GM23338 (cell line): Measurements from ENCODE around the gene TLR9. TPM values are rescaled to one million over a fixed set of nuclear protein-coding genes. Genes with fewer than 3 reads are reported as not detected.

ENCODE experiments used
- ATAC-seq: fragments of 200-7000 bp; cut with Tn5 transposase; 3 replicates; pipeline ENCODE4 v1.9.1; 2020
- DNase-seq: peaks from one replicate; pipeline ENCODE4 v3.0.0-alpha.2; 2015; ENCODE audit warnings: low spot score
- H2AFZ ChIP-seq: fragments of 200-600 bp; sonication (generic); 2 replicates; pipeline ENCODE4 v1.8.0; 2016; ENCODE audit warnings: antibody characterized with exemption, mild to moderate bottlenecking, moderate library complexity
- H3F3A ChIP-seq: fragments of 200-600 bp; sonication (generic); replicated peaks from 2 replicates; pipeline ENCODE4 v1.8.0; 2017; ENCODE audit warnings: antibody characterized with exemption, mixed run types, low read depth
- H3K27ac ChIP-seq: fragments of 200-600 bp; sonication (generic); 2 replicates; pipeline ENCODE4 v1.6.1; 2016; ENCODE audit warnings: low read depth
- H3K27me3 ChIP-seq: fragments of 200-600 bp; sonication (generic); 2 replicates; pipeline ENCODE4 v1.8.0; 2016; ENCODE audit warnings: mild to moderate bottlenecking, mixed run types, moderate library complexity; ENCODE audit not compliant: insufficient read depth
- H3K36me3 ChIP-seq: fragments of 200-600 bp; sonication (generic); 2 replicates; pipeline ENCODE4 v1.8.0; 2016; ENCODE audit warnings: mild to moderate bottlenecking; ENCODE audit not compliant: insufficient read depth
- H3K4me1 ChIP-seq: fragments of 200-600 bp; sonication (generic); 2 replicates; pipeline ENCODE4 v1.8.0; 2016; ENCODE audit warnings: mild to moderate bottlenecking, moderate library complexity; ENCODE audit not compliant: insufficient read depth
- H3K4me2 ChIP-seq: fragments of 200-600 bp; sonication (generic); 2 replicates; pipeline ENCODE4 v1.7.1; 2017; ENCODE audit warnings: mixed run types
- H3K4me3 ChIP-seq: fragments of 200-600 bp; sonication (generic); 2 replicates; pipeline ENCODE4 v1.6.1; 2016; ENCODE audit warnings: mixed run types
- H3K79me2 ChIP-seq: fragments of 200-600 bp; sonication (generic); replicated peaks from 2 replicates; pipeline ENCODE4 v1.8.0; 2017; ENCODE audit warnings: mild to moderate bottlenecking; ENCODE audit not compliant: insufficient read depth
- H3K9me2 ChIP-seq: fragments of 200-600 bp; sonication (generic); 2 replicates; pipeline ENCODE4 v1.8.0; 2017; ENCODE audit not compliant: insufficient read depth
- H4K20me1 ChIP-seq: fragments of 200-600 bp; sonication (generic); replicated peaks from 2 replicates; pipeline ENCODE4 v1.8.0; 2017; ENCODE audit warnings: mild to moderate bottlenecking; ENCODE audit not compliant: insufficient read depth
- H3K27ac Mint-ChIP-seq: 2 replicates; pipeline ENCODE4 v1.8.0; 2020; ENCODE audit warnings: inconsistent platforms, mild to moderate bottlenecking, moderate library complexity, mixed read lengths
- H3K27me3 Mint-ChIP-seq: 3 replicates; pipeline ENCODE4 v1.8.0; 2022; ENCODE audit warnings: low read depth, mild to moderate bottlenecking, moderate library complexity, mixed read lengths, inconsistent platforms; ENCODE audit not compliant: insufficient read depth, poor library complexity
- H3K36me3 Mint-ChIP-seq: 3 replicates; pipeline ENCODE4 v1.8.0; 2021; ENCODE audit warnings: low read depth, mild to moderate bottlenecking, inconsistent platforms, moderate library complexity, mixed read lengths
- H3K4me1 Mint-ChIP-seq: 3 replicates; pipeline ENCODE4 v1.8.0; 2020; ENCODE audit warnings: mild to moderate bottlenecking, inconsistent platforms, mixed read lengths
- H3K4me3 Mint-ChIP-seq: 3 replicates; pipeline ENCODE4 v1.8.0; 2021; ENCODE audit warnings: moderate library complexity, mild to moderate bottlenecking, inconsistent platforms, mixed read lengths
- H3K9me3 Mint-ChIP-seq: 3 replicates; pipeline ENCODE4 v1.8.0; 2020; ENCODE audit warnings: moderate library complexity, mild to moderate bottlenecking, inconsistent platforms, mixed read lengths
- CREB1 ChIP-seq: fragments of 250-450 bp; sonication (Bioruptor Pico); IDR thresholded peaks from 2 replicates; pipeline ENCODE4 v1.5.0; 2020; ENCODE audit warnings: low read depth, mild to moderate bottlenecking, moderate library complexity
- EZH2 ChIP-seq: fragments of 200-600 bp; sonication (generic); IDR thresholded peaks from one replicate; pipeline ENCODE4 v1.8.0; 2017; ENCODE audit warnings: antibody characterized with exemption, mild to moderate bottlenecking, low read depth; ENCODE audit not compliant: unreplicated experiment
- EZH2phosphoT487 ChIP-seq: fragments of 200-600 bp; sonication (generic); IDR thresholded peaks from one replicate; pipeline ENCODE4 v1.8.1; 2018; ENCODE audit warnings: antibody characterized with exemption; ENCODE audit not compliant: unreplicated experiment
- JUNB ChIP-seq: IDR thresholded peaks from one replicate; pipeline ENCODE4 v1.6.1; 2016; ENCODE audit warnings: antibody characterized with exemption; ENCODE audit not compliant: unreplicated experiment
- NANOG ChIP-seq: IDR thresholded peaks from 2 replicates; pipeline ENCODE4 v1.6.1; 2016; ENCODE audit warnings: antibody characterized with exemption, borderline replicate concordance
- POLR2AphosphoS5 ChIP-seq: IDR thresholded peaks from 2 replicates; pipeline ENCODE4 v1.6.1; 2016; ENCODE audit warnings: antibody characterized with exemption, low read depth
- STAT1 ChIP-seq: IDR thresholded peaks from one replicate; pipeline ENCODE4 v1.6.1; 2016; ENCODE audit warnings: antibody characterized with exemption; ENCODE audit not compliant: unreplicated experiment
- ZNF114 ChIP-seq: fragments of 250-450 bp; sonication (Bioruptor Pico); IDR thresholded peaks from 2 replicates; pipeline ENCODE4 v1.5.0; 2020; ENCODE audit warnings: mild to moderate bottlenecking, moderate library complexity
- ZNF331 ChIP-seq: fragments of 250-450 bp; sonication (Bioruptor Pico); IDR thresholded peaks from 2 replicates; pipeline ENCODE4 v1.5.0; 2020; ENCODE audit warnings: low read depth, mild to moderate bottlenecking, moderate library complexity
- polyA plus RNA-seq: library from polyadenylated mRNA; unstranded; fragments of >200 nt; fragmentation: Nextera tagmentation; extraction: Ambion mirVana; gene quantifications from 2 replicates; pipeline ENCODE4 v1.2.1, GENCODE V29; 2016
- total RNA-seq: library from RNA; depleted of rRNA; stranded (reverse); fragments of >200 nt; shearing (Covaris generic); gene quantifications from 2 replicates; pipeline ENCODE4 v1.2.3, GENCODE V29; 2014
- TF ChIP-seq, protein P1 (sequence below): fragments of 250-450 bp; sonication (Bioruptor Pico); IDR thresholded peaks from 2 replicates; pipeline ENCODE4 v1.5.0; 2020; ENCODE audit warnings: mild to moderate bottlenecking, moderate library complexity
- TF ChIP-seq, protein P2 (sequence below): IDR thresholded peaks from 2 replicates; pipeline ENCODE4 v1.6.1; 2016; ENCODE audit warnings: antibody characterized with exemption
- TF ChIP-seq, protein P3 (sequence below), 2 experiments: fragments of 200-600 bp in 1 of 2; sonication (generic) in 1 of 2; conservative IDR thresholded peaks; 2 replicates each; pipeline versions ENCODE4 v1.5.1 to v1.6.1; 2016 to 2017; ENCODE audit warnings: antibody characterized with exemption in 2 of 2, low read depth in 2 of 2, mild to moderate bottlenecking in 2 of 2, moderate library complexity in 1 of 2
- TF ChIP-seq, protein P4 (sequence below): IDR thresholded peaks from one replicate; pipeline ENCODE4 v1.6.1; 2018; ENCODE audit warnings: antibody characterized with exemption; ENCODE audit not compliant: unreplicated experiment

Gene TLR9
- total and polyA plus RNA-seq, 2 experiments from 2014 or later: not detected

DNA sequence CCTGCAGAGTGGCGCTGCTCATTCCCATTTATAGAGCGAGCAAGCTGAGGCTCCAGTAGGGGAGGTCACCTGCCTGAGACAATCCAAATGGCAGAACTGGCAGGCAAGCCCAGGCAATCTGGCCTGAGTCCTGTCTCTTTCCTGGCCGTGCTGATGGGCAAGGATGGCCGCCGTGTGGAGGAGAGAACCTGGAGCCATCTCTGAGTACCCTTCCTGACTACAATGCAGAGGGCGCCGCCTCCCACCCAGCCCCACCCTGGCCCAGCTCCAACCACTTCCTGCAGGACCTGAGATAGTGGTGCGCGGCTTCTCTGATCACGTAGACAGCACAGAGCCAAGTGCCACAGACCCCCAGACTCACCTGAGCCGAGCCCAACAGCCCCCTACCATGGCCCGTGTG, 7.0 kb downstream of the TLR9 start:
- Mint-ChIP-seq H3K4me3 (no peak overlapping the region), H3K27me3 (peaks cover 11% of the 10 kb centered on the region), H3K27ac (no peak overlapping the region), H3K9me3 (no peaks in the 10 kb centered on the region), H3K36me3 (peaks cover 22% of the 10 kb centered on the region), H3K4me1 (peaks cover 8% of the 10 kb centered on the region; the same call in 2 of the 3 replicates)
- Histone ChIP-seq H3K27ac (no peak overlapping the region), H3K4me3 (no peak overlapping the region), H3F3A (no peaks in the 10 kb centered on the region), H3K27me3 (no peaks in the 10 kb centered on the region), H4K20me1 (peaks cover 2% of the 10 kb centered on the region; the same call in 1 of the 2 replicates), H3K79me2 (no peaks in the 10 kb centered on the region), H3K36me3 (peaks cover 10% of the 10 kb centered on the region), H2AFZ (no peak overlapping the region), H3K4me1 (peaks cover 3% of the 10 kb centered on the region), H3K4me2 (no peak overlapping the region), H3K9me2 (no peaks in the 10 kb centered on the region)
- TF ChIP-seq JUNB (no peak), CREB1 (CRISPR knock-in tag) (no peak), ZNF114 (CRISPR knock-in tag) (no peak), EZH2 (no peak), ZNF331 (CRISPR knock-in tag) (no peak), EZH2phosphoT487 (no peak), STAT1 (no peak), NANOG (no peak), POLR2AphosphoS5 (no peak)
- TF ChIP-seq, protein P1, sequence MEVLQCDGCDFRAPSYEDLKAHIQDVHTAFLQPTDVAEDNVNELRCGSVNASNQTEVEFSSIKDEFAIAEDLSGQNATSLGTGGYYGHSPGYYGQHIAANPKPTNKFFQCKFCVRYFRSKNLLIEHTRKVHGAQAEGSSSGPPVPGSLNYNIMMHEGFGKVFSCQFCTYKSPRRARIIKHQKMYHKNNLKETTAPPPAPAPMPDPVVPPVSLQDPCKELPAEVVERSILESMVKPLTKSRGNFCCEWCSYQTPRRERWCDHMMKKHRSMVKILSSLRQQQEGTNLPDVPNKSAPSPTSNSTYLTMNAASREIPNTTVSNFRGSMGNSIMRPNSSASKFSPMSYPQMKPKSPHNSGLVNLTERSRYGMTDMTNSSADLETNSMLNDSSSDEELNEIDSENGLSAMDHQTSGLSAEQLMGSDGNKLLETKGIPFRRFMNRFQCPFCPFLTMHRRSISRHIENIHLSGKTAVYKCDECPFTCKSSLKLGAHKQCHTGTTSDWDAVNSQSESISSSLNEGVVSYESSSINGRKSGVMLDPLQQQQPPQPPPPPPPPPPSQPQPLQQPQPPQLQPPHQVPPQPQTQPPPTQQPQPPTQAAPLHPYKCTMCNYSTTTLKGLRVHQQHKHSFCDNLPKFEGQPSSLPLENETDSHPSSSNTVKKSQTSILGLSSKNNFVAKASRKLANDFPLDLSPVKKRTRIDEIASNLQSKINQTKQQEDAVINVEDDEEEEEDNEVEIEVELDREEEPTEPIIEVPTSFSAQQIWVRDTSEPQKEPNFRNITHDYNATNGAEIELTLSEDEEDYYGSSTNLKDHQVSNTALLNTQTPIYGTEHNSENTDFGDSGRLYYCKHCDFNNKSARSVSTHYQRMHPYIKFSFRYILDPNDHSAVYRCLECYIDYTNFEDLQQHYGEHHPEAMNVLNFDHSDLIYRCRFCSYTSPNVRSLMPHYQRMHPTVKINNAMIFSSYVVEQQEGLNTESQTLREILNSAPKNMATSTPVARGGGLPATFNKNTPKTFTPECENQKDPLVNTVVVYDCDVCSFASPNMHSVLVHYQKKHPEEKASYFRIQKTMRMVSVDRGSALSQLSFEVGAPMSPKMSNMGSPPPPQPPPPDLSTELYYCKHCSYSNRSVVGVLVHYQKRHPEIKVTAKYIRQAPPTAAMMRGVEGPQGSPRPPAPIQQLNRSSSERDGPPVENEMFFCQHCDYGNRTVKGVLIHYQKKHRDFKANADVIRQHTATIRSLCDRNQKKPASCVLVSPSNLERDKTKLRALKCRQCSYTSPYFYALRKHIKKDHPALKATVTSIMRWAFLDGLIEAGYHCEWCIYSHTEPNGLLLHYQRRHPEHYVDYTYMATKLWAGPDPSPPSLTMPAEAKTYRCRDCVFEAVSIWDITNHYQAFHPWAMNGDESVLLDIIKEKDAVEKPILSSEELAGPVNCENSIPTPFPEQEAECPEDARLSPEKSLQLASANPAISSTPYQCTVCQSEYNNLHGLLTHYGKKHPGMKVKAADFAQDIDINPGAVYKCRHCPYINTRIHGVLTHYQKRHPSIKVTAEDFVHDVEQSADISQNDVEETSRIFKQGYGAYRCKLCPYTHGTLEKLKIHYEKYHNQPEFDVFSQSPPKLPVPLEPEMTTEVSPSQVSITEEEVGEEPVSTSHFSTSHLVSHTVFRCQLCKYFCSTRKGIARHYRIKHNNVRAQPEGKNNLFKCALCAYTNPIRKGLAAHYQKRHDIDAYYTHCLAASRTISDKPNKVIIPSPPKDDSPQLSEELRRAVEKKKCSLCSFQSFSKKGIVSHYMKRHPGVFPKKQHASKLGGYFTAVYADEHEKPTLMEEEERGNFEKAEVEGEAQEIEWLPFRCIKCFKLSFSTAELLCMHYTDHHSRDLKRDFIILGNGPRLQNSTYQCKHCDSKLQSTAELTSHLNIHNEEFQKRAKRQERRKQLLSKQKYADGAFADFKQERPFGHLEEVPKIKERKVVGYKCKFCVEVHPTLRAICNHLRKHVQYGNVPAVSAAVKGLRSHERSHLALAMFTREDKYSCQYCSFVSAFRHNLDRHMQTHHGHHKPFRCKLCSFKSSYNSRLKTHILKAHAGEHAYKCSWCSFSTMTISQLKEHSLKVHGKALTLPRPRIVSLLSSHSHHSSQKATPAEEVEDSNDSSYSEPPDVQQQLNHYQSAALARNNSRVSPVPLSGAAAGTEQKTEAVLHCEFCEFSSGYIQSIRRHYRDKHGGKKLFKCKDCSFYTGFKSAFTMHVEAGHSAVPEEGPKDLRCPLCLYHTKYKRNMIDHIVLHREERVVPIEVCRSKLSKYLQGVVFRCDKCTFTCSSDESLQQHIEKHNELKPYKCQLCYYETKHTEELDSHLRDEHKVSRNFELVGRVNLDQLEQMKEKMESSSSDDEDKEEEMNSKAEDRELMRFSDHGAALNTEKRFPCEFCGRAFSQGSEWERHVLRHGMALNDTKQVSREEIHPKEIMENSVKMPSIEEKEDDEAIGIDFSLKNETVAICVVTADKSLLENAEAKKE (CRISPR knock-in tag): no peak
- TF ChIP-seq, protein P2, sequence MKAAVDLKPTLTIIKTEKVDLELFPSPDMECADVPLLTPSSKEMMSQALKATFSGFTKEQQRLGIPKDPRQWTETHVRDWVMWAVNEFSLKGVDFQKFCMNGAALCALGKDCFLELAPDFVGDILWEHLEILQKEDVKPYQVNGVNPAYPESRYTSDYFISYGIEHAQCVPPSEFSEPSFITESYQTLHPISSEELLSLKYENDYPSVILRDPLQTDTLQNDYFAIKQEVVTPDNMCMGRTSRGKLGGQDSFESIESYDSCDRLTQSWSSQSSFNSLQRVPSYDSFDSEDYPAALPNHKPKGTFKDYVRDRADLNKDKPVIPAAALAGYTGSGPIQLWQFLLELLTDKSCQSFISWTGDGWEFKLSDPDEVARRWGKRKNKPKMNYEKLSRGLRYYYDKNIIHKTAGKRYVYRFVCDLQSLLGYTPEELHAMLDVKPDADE: no peak
- TF ChIP-seq, protein P3, sequence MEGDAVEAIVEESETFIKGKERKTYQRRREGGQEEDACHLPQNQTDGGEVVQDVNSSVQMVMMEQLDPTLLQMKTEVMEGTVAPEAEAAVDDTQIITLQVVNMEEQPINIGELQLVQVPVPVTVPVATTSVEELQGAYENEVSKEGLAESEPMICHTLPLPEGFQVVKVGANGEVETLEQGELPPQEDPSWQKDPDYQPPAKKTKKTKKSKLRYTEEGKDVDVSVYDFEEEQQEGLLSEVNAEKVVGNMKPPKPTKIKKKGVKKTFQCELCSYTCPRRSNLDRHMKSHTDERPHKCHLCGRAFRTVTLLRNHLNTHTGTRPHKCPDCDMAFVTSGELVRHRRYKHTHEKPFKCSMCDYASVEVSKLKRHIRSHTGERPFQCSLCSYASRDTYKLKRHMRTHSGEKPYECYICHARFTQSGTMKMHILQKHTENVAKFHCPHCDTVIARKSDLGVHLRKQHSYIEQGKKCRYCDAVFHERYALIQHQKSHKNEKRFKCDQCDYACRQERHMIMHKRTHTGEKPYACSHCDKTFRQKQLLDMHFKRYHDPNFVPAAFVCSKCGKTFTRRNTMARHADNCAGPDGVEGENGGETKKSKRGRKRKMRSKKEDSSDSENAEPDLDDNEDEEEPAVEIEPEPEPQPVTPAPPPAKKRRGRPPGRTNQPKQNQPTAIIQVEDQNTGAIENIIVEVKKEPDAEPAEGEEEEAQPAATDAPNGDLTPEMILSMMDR (conservative IDR thresholded peaks at IDR 0.05; ENCODE audit: low read depth in 2 of 2): no peak
- TF ChIP-seq, protein P4, sequence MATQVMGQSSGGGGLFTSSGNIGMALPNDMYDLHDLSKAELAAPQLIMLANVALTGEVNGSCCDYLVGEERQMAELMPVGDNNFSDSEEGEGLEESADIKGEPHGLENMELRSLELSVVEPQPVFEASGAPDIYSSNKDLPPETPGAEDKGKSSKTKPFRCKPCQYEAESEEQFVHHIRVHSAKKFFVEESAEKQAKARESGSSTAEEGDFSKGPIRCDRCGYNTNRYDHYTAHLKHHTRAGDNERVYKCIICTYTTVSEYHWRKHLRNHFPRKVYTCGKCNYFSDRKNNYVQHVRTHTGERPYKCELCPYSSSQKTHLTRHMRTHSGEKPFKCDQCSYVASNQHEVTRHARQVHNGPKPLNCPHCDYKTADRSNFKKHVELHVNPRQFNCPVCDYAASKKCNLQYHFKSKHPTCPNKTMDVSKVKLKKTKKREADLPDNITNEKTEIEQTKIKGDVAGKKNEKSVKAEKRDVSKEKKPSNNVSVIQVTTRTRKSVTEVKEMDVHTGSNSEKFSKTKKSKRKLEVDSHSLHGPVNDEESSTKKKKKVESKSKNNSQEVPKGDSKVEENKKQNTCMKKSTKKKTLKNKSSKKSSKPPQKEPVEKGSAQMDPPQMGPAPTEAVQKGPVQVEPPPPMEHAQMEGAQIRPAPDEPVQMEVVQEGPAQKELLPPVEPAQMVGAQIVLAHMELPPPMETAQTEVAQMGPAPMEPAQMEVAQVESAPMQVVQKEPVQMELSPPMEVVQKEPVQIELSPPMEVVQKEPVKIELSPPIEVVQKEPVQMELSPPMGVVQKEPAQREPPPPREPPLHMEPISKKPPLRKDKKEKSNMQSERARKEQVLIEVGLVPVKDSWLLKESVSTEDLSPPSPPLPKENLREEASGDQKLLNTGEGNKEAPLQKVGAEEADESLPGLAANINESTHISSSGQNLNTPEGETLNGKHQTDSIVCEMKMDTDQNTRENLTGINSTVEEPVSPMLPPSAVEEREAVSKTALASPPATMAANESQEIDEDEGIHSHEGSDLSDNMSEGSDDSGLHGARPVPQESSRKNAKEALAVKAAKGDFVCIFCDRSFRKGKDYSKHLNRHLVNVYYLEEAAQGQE: no peak
- no peak for ATAC-seq
- no peak for DNase-seq
